OCI-LY3 (cell line): ENCODE results near the gene ANXA5.

Source experiments
- H2AFZ ChIP-seq: fragments of 200-600, 300-600 bp; shearing (Covaris generic); 2 replicates; pipeline ENCODE4 v1.6.0; 2014; ENCODE audit warnings: antibody characterized with exemption, low read depth, low read length
- H3K27ac ChIP-seq: fragments of 200-600, 300-600 bp; sonication (generic); 2 replicates; pipeline ENCODE4 v1.5.1; 2014; ENCODE audit warnings: mild to moderate bottlenecking, low read length, moderate library complexity, mixed read lengths
- H3K27me3 ChIP-seq: fragments of 200-600, 300-600 bp; sonication (generic); 2 replicates; pipeline ENCODE4 v1.6.1; 2014; ENCODE audit warnings: low read depth, low read length, mixed read lengths
- H3K36me3 ChIP-seq: fragments of 200-600, 300-600 bp; sonication (generic); replicated peaks from 2 replicates; pipeline ENCODE3; 2014; ENCODE audit warnings: low read depth, low read length, mixed read lengths
- H3K4me1 ChIP-seq: fragments of 300-600, 200-600 bp; sonication (generic); 2 replicates; pipeline ENCODE4 v1.6.1; 2014; ENCODE audit warnings: low read length, mixed read lengths
- H3K4me2 ChIP-seq: fragments of 200-600, 300-600 bp; sonication (generic); 2 replicates; pipeline ENCODE4 v1.6.1; 2014; ENCODE audit warnings: low read length, mixed read lengths
- H3K4me3 ChIP-seq: fragments of 300-600, 200-600 bp; sonication (generic); 2 replicates; pipeline ENCODE4 v1.5.1; 2014; ENCODE audit warnings: antibody characterized with exemption, mild to moderate bottlenecking, low read length, moderate library complexity
- H3K79me2 ChIP-seq: fragments of 300-600, 200-600 bp; shearing (Covaris generic); 2 replicates; pipeline ENCODE4 v1.6.1; 2014; ENCODE audit warnings: mild to moderate bottlenecking, low read length, mixed read lengths
- H3K9ac ChIP-seq: fragments of 300-600, 200-600 bp; shearing (Covaris generic); 2 replicates; pipeline ENCODE4 v1.6.0; 2014; ENCODE audit warnings: mild to moderate bottlenecking, low read length, moderate library complexity
- H3K9me3 ChIP-seq: fragments of 200-600, 300-600 bp; shearing (Covaris generic); 2 replicates; pipeline ENCODE4 v1.6.1; 2014; ENCODE audit warnings: low read length, mixed read lengths; ENCODE audit not compliant: insufficient read depth
- H4K20me1 ChIP-seq: fragments of 200-600, 300-600 bp; sonication (generic); 2 replicates; pipeline ENCODE4 v1.6.1; 2016; ENCODE audit warnings: low read length, mixed read lengths; ENCODE audit not compliant: insufficient read depth
- EZH2phosphoT487 ChIP-seq: fragments of 200-600 bp; shearing (Covaris generic); IDR thresholded peaks from 2 replicates; pipeline ENCODE4 v1.6.1; 2018; ENCODE audit warnings: antibody characterized with exemption, mixed run types, low read depth
- TF ChIP-seq, protein P1 (sequence below): fragments of 200-600, 300-600 bp; sonication (generic); IDR thresholded peaks from 2 replicates; pipeline ENCODE4 v1.5.1; 2014; ENCODE audit warnings: antibody characterized with exemption, low read length, low read depth

ANXA5 gene

DNA sequence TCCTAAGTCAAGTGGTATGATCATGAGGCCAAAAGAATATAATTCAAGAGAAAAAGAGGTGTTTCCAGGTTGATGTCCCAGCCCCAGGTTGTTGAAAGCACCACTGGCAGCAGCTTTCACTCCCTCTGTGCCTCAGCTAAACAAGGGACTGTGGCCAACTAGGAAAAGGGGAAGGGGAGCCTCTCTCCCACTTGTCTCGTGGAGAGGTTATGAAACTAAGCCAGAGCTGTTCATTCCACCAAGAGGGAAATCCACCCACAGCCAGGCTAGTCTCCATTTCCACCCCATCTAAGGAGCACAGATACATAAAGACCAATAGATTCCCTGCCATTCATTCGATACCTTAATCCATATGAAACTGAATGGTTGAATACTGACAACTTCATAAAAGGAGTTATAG is 8.1 kb downstream of the ANXA5 start:
- no peak overlapping the region for H3K4me3 ChIP-seq
- no peaks in the 10 kb centered on the region for H3K9me3 ChIP-seq
- H3K4me1 ChIP-seq, result peaks cover 4% of the 10 kb centered on the region; the same call in 1 of the 2 replicates
- no peak overlapping the region for H3K4me2 ChIP-seq
- TF ChIP-seq, protein P1, sequence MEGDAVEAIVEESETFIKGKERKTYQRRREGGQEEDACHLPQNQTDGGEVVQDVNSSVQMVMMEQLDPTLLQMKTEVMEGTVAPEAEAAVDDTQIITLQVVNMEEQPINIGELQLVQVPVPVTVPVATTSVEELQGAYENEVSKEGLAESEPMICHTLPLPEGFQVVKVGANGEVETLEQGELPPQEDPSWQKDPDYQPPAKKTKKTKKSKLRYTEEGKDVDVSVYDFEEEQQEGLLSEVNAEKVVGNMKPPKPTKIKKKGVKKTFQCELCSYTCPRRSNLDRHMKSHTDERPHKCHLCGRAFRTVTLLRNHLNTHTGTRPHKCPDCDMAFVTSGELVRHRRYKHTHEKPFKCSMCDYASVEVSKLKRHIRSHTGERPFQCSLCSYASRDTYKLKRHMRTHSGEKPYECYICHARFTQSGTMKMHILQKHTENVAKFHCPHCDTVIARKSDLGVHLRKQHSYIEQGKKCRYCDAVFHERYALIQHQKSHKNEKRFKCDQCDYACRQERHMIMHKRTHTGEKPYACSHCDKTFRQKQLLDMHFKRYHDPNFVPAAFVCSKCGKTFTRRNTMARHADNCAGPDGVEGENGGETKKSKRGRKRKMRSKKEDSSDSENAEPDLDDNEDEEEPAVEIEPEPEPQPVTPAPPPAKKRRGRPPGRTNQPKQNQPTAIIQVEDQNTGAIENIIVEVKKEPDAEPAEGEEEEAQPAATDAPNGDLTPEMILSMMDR, result no peak
- no peak for TF ChIP-seq EZH2phosphoT487
- peaks cover 43% of the 10 kb centered on the region for H3K36me3 ChIP-seq
- H3K27ac ChIP-seq, result no peak overlapping the region
- H4K20me1 ChIP-seq, result peaks cover 76% of the 10 kb centered on the region
- no peak overlapping the region for H3K9ac ChIP-seq
- H2AFZ ChIP-seq, result no peak overlapping the region
- H3K79me2 ChIP-seq, result peaks cover 65% of the 10 kb centered on the region
- H3K27me3 ChIP-seq, result no peaks in the 10 kb centered on the region

GRCh38 chr4:121688261-121688660 is 8.5 kb downstream of the ANXA5 start:
- H3K79me2 ChIP-seq, result peaks cover 61% of the 10 kb centered on the region
- no peak overlapping the region for H3K9ac ChIP-seq
- no peak overlapping the region for H3K4me2 ChIP-seq
- H3K9me3 ChIP-seq, result no peaks in the 10 kb centered on the region
- H2AFZ ChIP-seq, result no peak overlapping the region
- peaks cover 4% of the 10 kb centered on the region; the same call in 1 of the 2 replicates for H3K4me1 ChIP-seq
- H3K36me3 ChIP-seq, result peaks cover 41% of the 10 kb centered on the region
- H3K4me3 ChIP-seq, result no peak overlapping the region
- peaks cover 72% of the 10 kb centered on the region for H4K20me1 ChIP-seq
- TF ChIP-seq EZH2phosphoT487, result no peak
- TF ChIP-seq, protein P1, result no peak
- no peaks in the 10 kb centered on the region for H3K27me3 ChIP-seq
- H3K27ac ChIP-seq, result no peak overlapping the region

DNA sequence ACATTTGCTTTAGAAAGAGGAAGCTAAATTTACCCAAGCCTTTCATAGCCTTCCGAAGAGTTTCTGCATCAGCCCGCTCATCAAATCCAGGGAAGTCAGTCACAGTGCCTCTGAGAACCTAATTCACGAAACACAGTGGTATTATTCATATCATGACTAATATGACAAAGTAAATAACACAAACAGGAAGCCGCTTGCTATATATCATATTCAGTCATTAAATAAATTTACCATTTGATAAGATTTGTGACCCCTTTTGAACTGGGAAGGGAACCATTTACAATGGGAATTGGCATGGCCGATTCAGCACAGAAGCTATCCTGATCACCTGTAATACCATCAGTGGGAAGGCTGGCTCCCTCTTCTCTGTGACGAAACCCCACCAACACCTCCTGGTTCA is 10.5 kb downstream of the ANXA5 start:
- H3K27ac ChIP-seq, result no peak overlapping the region
- H3K9me3 ChIP-seq, result no peaks in the 10 kb centered on the region
- no peak overlapping the region for H3K4me3 ChIP-seq
- TF ChIP-seq, protein P1, result no peak
- TF ChIP-seq EZH2phosphoT487, result no peak
- H3K79me2 ChIP-seq, result peaks cover 41% of the 10 kb centered on the region
- H3K4me2 ChIP-seq, result no peak overlapping the region
- H3K36me3 ChIP-seq, result peaks cover 49% of the 10 kb centered on the region
- H3K9ac ChIP-seq, result no peak overlapping the region
- H3K27me3 ChIP-seq, result no peaks in the 10 kb centered on the region
- no peak overlapping the region for H2AFZ ChIP-seq
- peaks cover 52% of the 10 kb centered on the region for H4K20me1 ChIP-seq
- H3K4me1 ChIP-seq, result peaks cover 4% of the 10 kb centered on the region; the same call in 1 of the 2 replicates

- H3K9ac ChIP-seq, result no peak overlapping the region
- H3K36me3 ChIP-seq, result peaks cover 59% of the 10 kb centered on the region
- no peak overlapping the region for H3K4me2 ChIP-seq
- H3K9me3 ChIP-seq, result no peaks in the 10 kb centered on the region
- peaks cover 45% of the 10 kb centered on the region for H4K20me1 ChIP-seq
- H3K4me1 ChIP-seq, result no peaks in the 10 kb centered on the region
- no peaks in the 10 kb centered on the region for H3K27me3 ChIP-seq
- no peak overlapping the region for H3K27ac ChIP-seq
- no peak overlapping the region for H2AFZ ChIP-seq
- TF ChIP-seq, protein P1, result no peak
- no peak for TF ChIP-seq EZH2phosphoT487
- H3K4me3 ChIP-seq, result no peak overlapping the region
- peaks cover 31% of the 10 kb centered on the region for H3K79me2 ChIP-seq
Measured at GRCh38 chr4:121685257-121685656, 11.5 kb downstream of the ANXA5 start.
